ES-I3 (cell line): Measurements from ENCODE around the gene LOC101059915.
"Not testable (repeated sequence)": the region's sequence is repeated elsewhere in the genome, so short reads cannot be mapped to it uniquely, and the experiment has no call there.

Experiments
- H3K36me3 ChIP-seq: 2 replicates; pipeline ENCODE4 v1.6.1; 2013; ENCODE audit warnings: mild to moderate bottlenecking, low read length, control low read depth, moderate library complexity; ENCODE audit not compliant: insufficient read depth
- H3K4me1 ChIP-seq: 2 replicates; pipeline ENCODE4 v1.6.1; 2013; ENCODE audit warnings: mild to moderate bottlenecking, control low read depth, low read length; ENCODE audit not compliant: insufficient read depth
- H3K9ac ChIP-seq: 2 replicates; pipeline ENCODE4 v1.6.1; 2013; ENCODE audit warnings: low read depth, mild to moderate bottlenecking, low read length, moderate library complexity
- H3K9me3 ChIP-seq: 2 replicates; pipeline ENCODE4 v1.6.1; 2013; ENCODE audit warnings: mild to moderate bottlenecking, low read length, moderate library complexity; ENCODE audit not compliant: control insufficient read depth, insufficient read depth

The LOC101059915 gene

GRCh38 chrX:71676068-71676795, 8.9 kb downstream of the LOC101059915 start:
- not testable (repeated sequence) for H3K36me3 ChIP-seq, H3K4me1 ChIP-seq, H3K9me3 ChIP-seq, H3K9ac ChIP-seq

GRCh38 chrX:71677195-71677594, 9.8 kb downstream of the LOC101059915 start:
- H3K4me1 ChIP-seq, H3K9me3 ChIP-seq, H3K36me3 ChIP-seq, H3K9ac ChIP-seq: not testable (repeated sequence)

GRCh38 chrX:71679575-71680207, 12.3 kb downstream of the LOC101059915 start:
- Histone ChIP-seq H3K4me1 (no peaks in the 10 kb centered on the region), H3K9ac (no peak overlapping the region), H3K36me3 (no peaks in the 10 kb centered on the region), H3K9me3 (no peaks in the 10 kb centered on the region)

GRCh38 chrX:71696641-71697465, 29.5 kb downstream of the LOC101059915 start:
- not testable (repeated sequence) for H3K9me3 ChIP-seq, H3K4me1 ChIP-seq, H3K36me3 ChIP-seq, H3K9ac ChIP-seq

GRCh38 chrX:71697466-71698298, 30.3 kb downstream of the LOC101059915 start:
- not testable (repeated sequence) for H3K9me3 ChIP-seq, H3K36me3 ChIP-seq, H3K9ac ChIP-seq, H3K4me1 ChIP-seq

- H3K4me1 ChIP-seq, H3K9me3 ChIP-seq, H3K9ac ChIP-seq, H3K36me3 ChIP-seq: not testable (repeated sequence)
Measured at GRCh38 chrX:71698299-71699022, 31.1 kb downstream of the LOC101059915 start.

DNA sequence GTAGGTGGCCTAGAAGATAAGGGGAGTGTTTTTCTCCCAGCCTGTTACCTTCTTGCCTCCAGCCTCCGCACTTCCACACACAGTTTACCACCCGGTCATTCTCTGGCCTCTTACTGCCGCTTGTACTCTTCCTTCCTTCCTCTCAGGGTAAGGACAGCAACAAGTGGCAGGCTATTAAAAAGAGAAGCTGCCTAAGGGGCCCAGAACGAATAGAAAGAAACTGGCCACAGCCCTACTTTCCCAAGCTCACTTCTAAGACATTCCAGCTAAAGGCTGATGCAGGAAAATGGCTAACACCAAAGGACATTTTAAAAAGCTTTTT, 31.6 kb downstream of the LOC101059915 start:
- H3K36me3 ChIP-seq, H3K9ac ChIP-seq, H3K9me3 ChIP-seq, H3K4me1 ChIP-seq: not testable (repeated sequence)

GRCh38 chrX:71702853-71703252, 35.5 kb downstream of the LOC101059915 start:
- H3K9ac ChIP-seq, H3K9me3 ChIP-seq, H3K4me1 ChIP-seq, H3K36me3 ChIP-seq: not testable (repeated sequence)

DNA sequence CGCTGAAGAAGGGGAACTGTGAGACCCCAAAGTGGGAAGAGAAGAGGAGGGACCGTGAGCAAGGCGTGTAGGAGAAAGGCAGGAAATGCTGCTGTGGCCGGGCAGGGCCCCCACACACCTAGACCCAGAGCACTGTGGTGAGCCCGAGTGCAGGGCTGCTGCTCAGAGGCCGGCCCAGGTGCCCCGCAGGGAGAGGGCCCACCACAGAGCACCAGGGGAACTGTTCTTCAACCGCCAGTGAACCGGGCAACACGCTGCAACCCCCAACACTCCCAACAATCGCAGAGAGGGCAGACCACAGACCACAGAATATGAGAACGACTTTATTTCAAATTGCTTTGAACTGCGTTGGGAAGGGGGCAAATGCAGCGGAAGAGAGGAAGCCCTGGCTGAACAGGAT, 46.7 kb downstream of the LOC101059915 start:
- not testable (repeated sequence) for H3K36me3 ChIP-seq, H3K9ac ChIP-seq, H3K4me1 ChIP-seq, H3K9me3 ChIP-seq

- H3K36me3 ChIP-seq, H3K9me3 ChIP-seq, H3K9ac ChIP-seq, H3K4me1 ChIP-seq: not testable (repeated sequence)
Measured at GRCh38 chrX:71715551-71715950, 48.2 kb downstream of the LOC101059915 start.

GRCh38 chrX:71716323-71716722, 49.0 kb downstream of the LOC101059915 start:
- not testable (repeated sequence) for H3K4me1 ChIP-seq, H3K36me3 ChIP-seq, H3K9ac ChIP-seq, H3K9me3 ChIP-seq

DNA sequence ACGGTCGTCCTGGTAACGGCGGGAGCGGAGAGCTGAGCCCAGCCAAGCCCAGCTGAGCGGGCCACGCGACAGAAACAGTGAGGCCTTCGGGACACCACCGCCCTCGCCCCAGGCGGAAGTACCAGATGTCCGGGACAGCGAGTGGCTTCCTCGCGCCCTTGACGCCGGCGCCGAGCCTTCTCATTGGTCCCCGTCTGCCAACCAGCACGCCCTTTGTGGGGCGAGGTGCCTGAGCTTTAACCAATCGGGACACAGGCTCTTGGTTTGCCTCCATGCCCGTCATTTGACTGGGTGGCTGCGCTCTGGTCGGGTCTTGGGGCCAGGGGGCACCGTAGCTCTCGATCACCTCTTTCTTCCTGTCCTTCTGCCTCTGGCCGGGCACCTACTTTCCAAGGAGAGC, 50.8 kb downstream of the LOC101059915 start, which contains the start of gene CXorf49:
Gene CXorf49, minus strand, starts transcription at position 101 of the 400 bp plus-strand sequence. CDS start 134 bp downstream, outside the sequence.
- not testable (repeated sequence) for H3K4me1 ChIP-seq, H3K9ac ChIP-seq, H3K9me3 ChIP-seq, H3K36me3 ChIP-seq

GRCh38 chrX:71719195-71719594, 51.8 kb downstream of the LOC101059915 start:
- not testable (repeated sequence) for H3K9ac ChIP-seq, H3K9me3 ChIP-seq, H3K36me3 ChIP-seq, H3K4me1 ChIP-seq
